Activated gamma-delta T cell treated with anti-CD3 and anti-CD28 coated beads, Interleukin-2, amount 50 U/mL, for 16 hours (primary cell): ENCODE measurements around the gene PKP3.
"Not testable (repeated sequence)": the region's sequence is repeated elsewhere in the genome, so short reads cannot be mapped to it uniquely, and the experiment has no call there.

Experiments used
- DNase-seq: peaks from one replicate; pipeline ENCODE4 v3.0.0-alpha.2; 2020; ENCODE audit warnings: low read depth

The PKP3 gene

DNA sequence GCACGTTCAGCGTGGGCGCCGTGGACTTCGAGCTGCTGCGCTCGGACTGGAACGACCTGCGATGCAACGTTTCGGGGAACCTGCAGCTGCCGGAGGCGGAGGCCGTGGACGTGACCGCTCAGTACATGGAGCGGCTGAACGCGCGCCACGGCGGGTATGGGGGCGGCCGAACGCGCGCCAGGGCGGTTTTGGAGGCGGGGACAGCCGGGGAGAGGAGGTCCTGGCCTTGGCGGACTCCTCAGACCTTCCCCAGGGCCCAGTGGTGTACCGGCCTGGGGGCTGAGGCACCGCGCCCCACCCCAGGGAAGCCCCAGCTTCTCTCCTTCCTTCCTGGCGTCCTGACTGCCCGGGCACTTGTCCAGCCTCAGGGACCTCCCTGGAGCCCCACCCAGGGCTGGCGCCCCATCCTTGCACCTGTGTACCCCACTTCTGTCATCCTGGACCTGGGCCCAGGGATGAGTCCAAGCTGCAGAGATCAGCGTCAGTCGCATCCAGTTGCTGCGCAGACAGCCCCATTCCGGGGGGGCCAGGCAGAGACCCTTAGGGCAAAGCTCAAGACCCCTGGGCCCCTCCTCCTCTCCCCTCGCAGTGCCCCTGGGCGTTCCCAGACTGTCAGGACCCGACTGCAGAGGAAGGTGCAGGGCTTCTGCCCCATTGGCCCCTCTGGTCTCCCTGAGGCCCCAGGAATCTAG, 16.7 kb upstream of the PKP3 start:
- no peak for DNase-seq

DNA sequence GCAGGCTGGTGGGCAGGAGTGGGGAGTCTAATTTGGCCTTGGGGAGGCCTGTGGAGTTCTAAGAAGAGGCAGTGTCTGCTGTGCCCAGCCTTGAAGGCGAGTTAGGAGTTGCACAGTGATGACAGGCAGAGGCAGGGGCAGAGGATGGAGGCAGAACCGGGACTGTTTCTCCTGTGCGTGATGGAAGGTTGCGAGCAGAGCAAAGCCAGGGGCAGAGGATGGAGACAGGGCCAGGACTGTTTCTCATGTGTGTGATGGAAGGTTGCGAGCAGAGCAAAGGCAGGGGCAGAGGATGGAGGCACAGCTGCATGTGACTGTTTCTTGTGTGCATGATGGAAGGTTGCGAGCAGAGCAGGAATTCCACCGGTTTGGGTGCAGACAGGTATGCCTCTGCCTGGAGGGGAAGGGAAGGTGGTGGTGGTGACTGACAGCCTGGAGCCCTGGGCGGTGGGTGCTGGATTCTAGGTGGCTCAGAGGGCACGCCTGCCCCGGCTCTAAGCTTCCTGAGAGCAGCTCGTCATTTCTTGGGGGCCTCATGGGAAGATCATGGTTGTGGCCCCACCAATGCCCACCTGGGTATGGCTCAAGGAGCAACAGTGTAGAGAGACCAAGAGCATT, 16.0 kb upstream of the PKP3 start:
- DNase-seq: no peak

DNA sequence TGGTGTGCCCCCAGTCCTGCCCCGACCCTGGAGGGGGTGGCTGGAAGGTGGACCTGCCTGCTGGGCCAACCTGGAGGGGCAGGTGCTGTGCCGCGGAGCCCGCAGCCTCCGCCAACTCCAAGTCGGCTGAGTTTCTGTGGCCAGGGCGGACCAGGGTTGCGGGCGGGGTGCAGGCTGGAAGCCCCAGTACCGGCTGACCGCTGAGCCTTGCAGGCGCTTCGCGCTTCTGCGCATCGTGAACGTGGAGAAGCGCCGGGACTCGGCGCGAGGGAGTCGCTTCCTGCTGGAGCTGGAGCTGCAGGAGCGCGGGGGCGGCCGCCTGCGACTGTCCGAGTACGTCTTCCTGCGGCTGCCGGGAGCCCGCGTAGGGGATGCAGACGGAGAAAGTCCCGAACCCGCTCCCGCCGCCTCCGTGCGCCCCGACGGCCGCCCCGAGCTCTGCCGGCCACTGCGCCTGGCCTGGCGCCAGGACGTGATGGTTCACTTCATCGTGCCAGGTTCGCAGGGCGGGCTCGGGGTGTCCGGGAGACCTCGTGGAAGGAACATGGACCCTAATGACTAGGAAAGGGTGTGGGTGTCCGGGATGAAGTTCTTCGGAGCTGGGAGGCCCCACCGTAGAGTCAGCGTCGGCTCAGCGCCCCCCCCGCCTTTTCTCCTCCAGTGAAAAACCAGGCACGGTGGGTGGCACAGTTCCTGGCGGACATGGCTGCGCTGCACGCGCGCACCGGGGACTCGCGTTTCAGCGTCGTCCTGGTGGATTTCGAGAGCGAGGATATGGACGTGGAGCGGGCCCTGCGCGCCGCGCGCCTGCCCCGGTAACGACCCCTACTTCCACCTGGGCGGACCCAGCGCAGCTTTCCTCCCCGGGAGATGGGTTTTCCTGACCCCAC, 14.6 kb upstream of the PKP3 start:
- DNase-seq: no peak

DNA sequence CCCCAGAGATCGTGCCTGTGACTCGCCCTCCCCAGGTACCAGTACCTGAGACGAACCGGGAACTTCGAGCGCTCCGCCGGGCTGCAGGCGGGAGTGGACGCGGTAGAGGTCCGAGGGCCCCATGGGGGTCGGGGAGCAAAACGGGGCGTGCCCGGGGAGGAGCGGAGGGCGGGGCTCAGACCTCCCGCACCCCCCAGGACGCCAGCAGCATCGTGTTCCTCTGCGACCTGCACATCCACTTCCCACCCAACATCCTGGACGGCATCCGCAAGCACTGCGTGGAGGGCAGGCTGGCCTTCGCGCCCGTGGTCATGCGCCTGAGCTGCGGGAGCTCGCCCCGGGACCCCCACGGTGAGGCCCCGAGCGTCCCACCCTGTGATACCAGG, 13.9 kb upstream of the PKP3 start:
- no peak for DNase-seq

DNA sequence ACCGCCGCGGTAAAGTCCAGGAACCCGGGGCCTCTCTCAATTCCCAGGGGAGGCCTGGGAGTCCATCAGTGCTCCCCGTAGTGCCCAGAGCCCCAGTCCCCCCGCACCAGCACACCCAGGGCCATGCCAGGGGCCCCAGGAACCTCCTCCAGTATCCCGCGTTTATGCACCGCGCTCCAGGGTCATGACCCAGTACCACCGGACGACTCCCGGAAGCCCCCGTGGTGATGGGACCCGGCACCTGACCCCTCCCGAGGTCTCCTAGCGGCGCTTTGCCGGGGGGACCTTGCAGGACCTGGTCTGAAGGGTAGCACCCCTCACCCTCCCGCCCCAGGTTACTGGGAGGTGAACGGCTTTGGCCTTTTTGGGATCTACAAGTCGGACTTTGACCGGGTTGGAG, 13.5 kb upstream of the PKP3 start:
- no peak for DNase-seq

DNA sequence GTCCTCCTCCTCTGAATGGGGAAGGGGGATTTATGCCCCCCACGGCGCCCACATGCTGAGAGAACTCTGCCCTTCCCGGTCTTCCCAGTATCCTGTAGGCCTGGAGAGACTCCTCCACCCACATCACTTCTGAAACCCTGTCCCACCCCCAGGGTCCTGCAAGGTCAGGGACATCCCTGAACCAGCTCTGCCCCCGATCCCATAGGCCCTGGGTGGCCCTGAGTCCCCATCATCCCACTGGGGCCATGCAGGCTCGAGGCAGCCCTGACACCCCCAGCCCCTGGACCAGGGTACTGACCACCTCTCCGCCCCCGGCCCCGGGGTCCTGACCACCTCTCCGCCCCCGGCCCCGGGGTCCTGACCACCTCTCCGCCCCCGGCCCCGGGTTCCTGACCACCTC, 13.0 kb upstream of the PKP3 start:
- DNase-seq: no peak

DNA sequence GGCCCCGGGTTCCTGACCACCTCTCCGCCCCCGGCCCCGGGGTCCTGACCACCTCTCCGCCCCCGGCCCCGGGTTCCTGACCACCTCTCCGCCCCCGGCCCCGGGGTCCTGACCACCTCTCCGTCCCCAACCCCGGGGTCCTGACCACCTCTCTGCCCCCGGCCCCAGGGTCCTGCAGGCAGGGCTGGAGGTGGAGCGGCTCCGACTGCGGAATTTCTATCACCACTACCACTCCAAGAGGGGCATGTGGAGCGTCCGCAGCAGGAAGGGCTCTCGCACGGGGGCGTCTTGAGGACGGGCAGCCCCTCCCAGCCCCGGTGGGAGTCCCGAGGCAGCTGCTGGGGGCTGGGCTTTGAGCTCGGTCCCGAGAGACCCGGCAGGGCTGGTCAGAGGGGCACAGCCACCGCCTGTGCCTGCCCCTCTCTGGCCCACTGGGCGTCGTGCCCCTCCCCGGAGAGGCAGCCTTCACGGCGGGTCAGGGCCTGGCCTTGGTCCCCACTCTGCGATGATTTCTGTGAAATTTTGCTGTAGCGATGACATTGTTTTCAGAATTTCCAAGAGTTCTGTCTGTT, 12.4 kb upstream of the PKP3 start:
- no peak for DNase-seq

DNA sequence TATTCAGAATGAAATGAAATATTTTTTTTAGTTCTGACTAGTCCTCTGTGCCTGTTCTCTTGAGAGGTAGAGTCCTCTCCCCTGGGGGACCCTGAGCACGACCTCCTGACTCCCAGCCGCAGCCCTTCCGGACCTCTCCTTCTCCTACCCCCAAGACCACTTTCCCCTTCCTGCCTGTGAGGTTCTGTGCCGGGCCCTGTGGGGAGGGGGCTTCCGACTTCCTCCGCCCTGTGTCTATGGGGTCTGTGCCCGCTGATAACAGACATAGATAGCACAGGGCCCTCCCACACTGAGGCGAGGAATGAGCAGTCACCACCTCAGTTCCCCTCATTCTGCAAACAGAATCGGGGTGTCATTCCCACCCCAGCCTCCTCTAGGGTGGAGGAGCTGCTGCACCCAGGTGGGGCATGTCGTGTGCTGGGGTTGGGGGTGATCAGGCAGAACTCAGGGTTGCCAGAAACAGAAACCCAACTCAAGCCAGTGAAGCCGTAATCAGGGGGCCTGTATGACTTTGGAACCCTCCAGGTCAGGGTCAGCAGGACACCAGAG, 11.9 kb upstream of the PKP3 start:
- no peak for DNase-seq

DNA sequence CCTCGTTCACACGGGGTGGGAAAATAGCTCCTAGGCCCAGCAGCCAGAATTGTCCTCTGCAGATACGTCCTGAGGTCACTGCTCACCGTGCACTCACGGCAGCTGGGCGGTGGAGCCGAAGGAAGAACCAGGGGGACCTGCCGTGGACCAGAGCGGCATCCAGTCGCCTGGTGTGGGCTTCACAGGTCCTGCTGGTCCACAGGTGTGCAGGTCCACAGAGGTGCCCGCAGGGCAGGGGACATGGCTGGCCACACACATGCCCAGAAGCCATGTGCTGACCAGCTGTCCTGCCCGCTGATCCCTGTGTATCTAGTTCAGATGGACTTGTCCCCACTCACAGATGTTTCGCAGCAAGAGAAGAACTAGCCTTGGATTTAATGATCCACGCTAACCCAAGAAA, 10.6 kb upstream of the PKP3 start:
- no peak for DNase-seq

DNA sequence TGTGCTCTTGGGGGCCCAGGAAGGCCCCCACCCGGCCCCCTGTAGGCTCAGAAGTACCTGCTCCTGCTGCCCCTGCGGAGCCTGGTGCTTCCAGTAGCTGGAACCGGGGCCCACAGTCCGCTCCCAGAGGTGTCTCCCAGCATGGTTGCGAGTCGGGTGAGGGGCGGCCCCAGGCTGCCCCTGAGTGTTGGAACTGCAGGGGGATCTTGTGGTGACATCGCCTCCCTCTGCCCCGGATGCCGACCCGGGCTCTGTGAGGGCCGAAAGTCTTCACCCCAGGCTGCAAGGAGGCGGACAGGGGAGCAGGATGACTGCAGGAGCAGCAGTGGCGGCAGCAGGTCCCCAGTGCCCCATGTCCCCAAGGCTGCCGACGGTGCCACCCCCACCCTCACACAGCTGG, 9.5 kb upstream of the PKP3 start:
- DNase-seq: no peak

DNA sequence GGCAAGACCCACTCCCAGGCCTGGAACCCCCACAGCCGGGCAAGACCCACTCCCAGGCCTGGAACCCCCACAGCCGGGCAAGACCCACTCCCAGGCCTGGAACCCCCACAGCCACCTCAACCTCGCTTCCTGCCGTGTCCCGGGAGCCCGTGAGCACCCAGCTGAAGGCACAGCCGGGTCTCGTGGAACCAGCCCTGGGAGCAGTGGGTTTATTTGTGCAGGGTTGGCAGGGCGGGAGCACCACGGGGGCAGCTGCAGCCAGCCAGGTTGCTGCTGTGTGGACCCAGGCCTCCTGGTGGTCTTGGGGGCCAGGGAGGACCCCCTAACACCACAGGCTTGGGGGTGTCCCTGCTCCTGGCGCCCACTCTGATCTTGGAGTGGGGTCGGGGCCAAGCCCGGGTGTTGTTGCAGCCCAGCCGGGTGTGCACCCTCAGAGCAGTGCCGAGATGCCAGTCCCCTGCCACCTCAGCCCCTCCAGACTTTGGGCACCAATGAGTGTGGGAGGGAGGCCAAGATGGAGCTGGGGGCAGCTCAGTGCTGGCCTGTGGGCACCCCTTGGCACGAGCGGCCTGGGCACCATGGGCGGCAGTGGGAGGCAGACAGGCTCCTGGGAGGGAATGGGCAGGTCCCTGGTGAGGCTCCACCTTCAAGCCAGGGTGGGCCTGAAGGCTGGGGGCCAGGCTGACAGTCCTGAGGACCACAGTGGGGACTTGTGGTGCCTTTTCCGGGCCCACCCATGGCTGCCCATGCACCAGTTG, 8.2 kb upstream of the PKP3 start:
- DNase-seq: no peak

DNA sequence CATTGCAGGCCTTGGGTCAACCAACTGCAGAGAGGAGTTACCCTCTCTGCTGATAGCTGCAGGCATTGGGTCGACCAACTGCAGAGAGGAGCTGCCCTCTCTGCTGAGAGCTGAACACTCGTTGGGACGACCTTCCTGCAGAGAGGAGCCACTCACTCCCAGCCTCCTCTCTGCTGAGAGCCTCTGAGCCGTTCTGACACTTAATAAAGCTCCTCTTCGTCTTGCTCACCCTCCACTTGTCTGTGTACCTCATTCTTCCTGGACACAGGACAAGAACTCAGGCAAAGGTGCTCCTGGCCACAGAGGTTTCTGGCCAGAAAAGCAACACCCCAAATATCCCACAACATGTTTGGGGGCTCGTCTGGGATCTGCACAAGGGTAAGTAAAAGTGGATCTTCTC, 7.5 kb upstream of the PKP3 start:
- DNase-seq: no peak

DNA sequence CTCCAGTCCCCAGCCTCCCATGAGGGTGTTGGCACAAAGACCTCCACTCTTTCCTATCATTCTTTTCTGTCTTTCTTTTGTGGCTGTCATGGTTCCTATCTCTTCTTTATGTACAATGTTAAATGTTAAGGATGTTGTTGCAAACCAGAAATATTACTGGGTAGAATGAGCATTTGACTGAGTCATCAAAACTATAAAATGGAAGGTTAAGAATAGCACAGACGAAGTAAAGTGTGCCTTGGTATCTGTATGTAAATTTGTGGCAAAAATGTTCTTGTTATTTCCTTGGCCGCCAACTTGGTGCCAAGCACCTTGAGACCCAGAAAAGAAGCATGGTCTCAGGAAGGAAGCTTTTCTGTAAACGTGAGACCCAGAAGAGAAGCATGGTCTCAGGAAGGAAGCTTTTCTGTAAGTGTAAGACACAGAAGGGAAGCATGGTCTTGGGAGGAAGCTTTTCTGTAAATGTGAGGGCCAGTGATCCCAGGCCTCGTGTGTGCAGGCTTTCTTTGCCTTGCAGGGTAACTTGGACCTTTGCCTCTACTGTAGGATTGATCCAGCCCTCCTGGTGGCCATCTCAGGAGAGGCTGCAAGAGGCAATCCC, 6.7 kb upstream of the PKP3 start:
- DNase-seq: no peak

DNA sequence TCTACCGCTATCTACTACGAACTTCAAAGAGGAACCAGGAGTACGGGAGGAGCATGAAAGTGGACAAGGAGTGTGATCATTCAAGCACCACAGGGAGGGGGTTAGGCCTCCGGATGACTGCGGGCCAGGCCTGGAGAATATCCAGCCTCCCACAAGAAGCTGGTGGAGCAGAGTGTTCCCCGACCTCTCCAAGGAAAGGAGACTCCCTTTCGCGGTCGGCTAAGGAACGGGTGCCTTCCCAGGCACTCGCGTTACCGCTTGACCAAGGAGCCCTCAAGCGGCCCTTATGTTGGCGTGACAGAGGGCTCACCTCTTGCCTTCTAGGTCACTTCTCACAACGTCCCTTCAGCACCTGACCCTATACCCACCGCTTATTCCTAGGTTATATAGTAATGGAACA, 4.6 kb upstream of the PKP3 start:
- DNase-seq: not testable (repeated sequence)

DNA sequence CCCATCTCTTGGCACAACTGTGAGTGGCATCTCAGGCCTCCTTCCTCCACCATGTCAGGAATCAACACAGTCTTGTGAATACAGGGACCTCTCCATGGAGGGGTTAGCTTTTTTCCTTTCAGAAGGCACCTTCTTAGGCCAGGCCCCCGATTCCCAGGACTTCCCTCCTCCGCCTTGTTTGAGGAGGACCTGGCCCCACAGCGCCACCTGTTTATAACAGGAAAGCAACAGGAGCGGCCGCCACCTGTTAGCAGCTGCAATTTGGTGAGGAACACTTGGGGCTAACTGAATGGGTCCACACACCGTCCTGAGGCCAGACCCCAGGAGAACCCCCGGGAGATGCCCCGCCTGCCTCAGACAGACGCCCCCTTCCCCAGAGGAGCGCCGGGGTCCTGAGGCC, 3.8 kb upstream of the PKP3 start:
- DNase-seq: no peak

DNA sequence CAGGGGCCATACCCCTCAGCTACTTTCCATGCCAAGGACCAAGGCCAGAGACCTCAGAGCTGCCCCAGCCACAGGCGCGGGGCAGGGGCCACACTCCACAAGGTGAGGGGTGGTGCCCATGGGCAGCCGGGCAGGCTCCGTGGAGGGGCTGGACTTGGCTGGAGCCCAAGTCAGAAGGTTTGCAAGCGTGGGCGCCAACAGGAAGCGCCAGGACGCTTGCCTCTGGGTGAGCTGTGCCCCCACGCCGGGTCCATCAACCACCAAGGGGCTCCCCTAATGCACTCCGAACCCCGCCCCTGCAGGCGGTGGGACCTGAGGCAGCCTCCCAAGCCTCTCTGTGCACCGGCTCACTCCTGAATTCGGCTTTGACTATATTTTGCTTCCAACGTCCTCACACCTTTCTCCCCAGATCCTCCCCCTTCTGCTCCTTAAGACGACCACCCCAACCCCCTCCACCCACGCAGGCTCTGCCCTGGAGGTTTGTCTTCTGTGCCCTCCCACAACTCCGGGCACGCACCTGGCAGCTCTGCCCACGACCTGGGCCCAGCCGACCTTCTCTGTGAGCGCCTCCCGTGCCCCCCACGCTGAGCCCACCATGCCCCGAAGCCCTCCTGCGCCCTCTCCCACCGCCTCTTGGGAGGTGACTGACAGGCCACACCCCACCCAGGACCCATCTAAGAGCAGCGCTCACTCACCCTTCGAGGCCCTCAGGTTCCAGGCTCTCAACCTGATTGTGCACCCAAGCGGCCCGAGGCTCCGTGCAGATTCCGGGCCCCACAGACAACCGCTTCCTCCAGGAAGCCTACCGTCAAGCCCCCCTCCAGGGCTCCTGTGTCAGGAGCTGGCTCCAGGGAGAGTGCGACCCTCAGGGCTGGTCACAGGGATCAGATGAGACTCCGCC, 2.6 kb upstream of the PKP3 start:
- DNase-seq: no peak

DNA sequence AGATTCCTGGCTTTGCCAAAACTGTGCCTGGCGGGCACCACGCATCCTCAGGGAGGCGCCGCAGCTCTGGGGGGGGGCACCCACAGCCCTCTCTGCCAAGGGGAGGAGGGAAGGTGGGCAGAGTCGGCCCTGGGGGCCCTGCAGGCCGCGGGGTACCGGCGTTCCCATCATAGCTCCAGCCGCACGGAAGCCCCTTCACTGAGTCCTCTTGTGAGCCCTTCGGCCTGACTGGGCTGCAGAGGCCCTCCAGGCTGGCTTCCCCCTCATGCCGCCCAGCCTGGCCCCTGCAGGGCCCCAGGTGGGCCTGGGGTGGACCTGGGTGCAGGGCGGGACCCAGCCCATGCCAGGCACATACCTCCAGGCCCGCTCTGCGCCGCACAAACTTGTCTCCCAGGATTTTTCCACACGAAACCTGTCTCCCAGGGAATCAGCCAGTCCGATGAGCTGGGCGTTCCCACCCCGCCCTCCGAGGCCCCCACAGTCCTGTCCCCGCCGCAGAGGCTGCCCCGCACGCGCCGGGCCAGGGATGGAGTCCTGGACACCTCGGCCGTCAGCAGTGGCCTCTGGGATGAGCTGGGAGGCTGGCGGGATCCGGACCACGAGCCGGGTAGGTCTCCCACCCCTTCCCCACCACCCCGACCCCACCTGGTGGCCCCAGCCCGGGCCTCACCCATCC, 1.8 kb upstream of the PKP3 start:
- DNase-seq: no peak

DNA sequence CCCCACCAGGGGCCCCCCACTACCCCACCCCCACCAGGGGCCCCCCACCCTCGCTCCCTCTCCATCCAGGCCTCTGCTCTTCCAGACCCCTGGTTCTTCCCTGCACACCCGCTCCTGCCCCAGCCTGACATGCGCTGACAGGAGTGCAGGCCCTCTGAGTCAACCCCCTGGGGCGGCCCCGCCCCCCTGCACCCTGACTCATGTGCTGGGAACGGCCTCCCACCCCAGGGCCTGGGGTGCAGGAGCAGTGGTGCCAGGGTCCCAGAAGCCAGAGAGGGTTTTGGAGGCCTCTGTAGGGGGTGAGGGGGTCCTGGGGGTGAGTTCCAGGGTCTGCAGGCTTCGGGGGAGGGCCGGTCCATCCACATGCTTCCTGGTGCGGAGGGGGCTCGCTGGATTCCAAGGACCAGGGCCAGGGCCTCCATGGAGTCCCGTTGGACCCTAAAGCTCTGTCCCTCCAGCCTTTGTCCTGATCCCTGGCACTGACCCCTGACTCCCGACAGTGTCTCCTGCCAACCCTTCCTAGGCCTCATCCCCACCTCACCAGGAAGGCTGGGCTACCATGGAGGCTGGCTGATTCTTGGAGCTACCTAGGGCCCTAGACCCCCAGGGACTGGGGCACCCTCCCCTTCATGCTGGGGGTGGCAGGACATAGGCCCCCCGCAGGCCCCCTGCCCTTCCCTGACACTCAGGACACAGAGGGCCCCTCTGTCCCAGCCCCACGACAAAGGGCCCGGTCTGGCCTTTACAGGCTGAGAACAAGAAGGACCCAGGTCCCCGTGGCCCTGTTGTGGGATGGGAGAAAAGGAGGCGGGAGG, 583 bp upstream of the PKP3 start:
- DNase-seq: no peak
